Measurements from ENCODE around the gene EDIL3. TPM values are rescaled to one million over a fixed set of nuclear protein-coding genes. Genes with fewer than 3 reads are reported as not detected.

Gene EDIL3
- total and polyA plus RNA-seq, 7 donors, result 3.5 to 57.3 (median 37.1) TPM

DNA sequence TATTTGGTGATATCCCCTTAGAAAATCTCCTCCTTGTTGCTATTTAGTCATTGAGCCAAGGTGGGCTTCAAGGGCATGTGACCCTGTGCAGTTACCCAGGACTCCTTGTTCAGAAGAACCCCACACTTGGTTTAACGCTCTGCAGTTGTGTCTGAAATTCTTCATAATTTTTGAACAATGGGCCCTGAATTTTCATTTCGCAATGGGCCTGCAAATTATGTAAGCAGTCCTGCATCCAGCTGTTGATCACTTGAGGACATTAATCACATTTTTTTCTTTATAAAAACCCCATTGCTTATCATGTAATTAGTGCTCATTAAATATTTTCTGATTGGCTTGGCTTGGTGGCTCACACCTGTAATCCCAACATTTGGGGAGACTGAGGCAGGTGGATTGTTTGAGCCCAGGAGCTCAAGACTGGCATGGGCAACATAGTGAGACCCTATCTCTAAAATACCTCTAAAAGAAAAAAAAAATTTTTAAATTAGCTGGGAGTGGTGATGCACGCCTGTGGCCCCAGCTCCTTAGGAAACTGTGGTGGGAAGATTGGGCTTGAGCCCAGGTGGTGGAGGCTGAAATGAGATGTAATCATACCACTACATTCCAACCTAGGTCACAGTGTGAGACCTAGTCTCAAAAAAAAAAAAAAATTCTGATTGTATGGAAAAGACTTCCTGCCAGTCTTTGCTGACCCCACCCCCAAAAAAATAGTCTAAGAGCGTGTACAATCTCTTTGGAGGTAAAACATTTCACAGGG, 469.8 kb downstream of the EDIL3 start:
- no peak for TF ChIP-seq EP300 (IDR thresholded peaks at IDR 0.05)
- TF ChIP-seq POLR2A (IDR thresholded peaks at IDR 0.05), result no peak
- TF ChIP-seq, protein P1, sequence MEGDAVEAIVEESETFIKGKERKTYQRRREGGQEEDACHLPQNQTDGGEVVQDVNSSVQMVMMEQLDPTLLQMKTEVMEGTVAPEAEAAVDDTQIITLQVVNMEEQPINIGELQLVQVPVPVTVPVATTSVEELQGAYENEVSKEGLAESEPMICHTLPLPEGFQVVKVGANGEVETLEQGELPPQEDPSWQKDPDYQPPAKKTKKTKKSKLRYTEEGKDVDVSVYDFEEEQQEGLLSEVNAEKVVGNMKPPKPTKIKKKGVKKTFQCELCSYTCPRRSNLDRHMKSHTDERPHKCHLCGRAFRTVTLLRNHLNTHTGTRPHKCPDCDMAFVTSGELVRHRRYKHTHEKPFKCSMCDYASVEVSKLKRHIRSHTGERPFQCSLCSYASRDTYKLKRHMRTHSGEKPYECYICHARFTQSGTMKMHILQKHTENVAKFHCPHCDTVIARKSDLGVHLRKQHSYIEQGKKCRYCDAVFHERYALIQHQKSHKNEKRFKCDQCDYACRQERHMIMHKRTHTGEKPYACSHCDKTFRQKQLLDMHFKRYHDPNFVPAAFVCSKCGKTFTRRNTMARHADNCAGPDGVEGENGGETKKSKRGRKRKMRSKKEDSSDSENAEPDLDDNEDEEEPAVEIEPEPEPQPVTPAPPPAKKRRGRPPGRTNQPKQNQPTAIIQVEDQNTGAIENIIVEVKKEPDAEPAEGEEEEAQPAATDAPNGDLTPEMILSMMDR (IDR thresholded peaks at IDR 0.05), result no peak
- TF ChIP-seq POLR2AphosphoS5 (IDR thresholded peaks at IDR 0.05), result no peak
- H3K4me1 ChIP-seq, result no peaks in the 10 kb centered on the region
- no peaks in the 10 kb centered on the region for H3K36me3 ChIP-seq
- no peak overlapping the region for H3K27ac ChIP-seq
- no peak for DNase-seq
- 91 to 92% methylated on average over 4 of the region's 4 CpGs for WGBS, 2 donors
- no peaks in the 10 kb centered on the region for H3K9me3 ChIP-seq
- intact Hi-C loops (cut with DNase I), result no loop called here
- H3K4me3 ChIP-seq, result no peak overlapping the region
- no peaks in the 10 kb centered on the region for H3K27me3 ChIP-seq

- intact Hi-C loops (cut with DNase I), result no loop called here
- H3K36me3 ChIP-seq, result no peaks in the 10 kb centered on the region
- H3K27ac ChIP-seq, result no peak overlapping the region
- no peak for DNase-seq
- no peaks in the 10 kb centered on the region for H3K27me3 ChIP-seq
- TF ChIP-seq POLR2AphosphoS5 (IDR thresholded peaks at IDR 0.05) (no peak), EP300 (IDR thresholded peaks at IDR 0.05) (no peak), POLR2A (IDR thresholded peaks at IDR 0.05) (no peak)
- TF ChIP-seq, protein P1 (IDR thresholded peaks at IDR 0.05), result no peak
- WGBS, 2 donors, result 42 to 80% methylated on average over 4 of the region's 4 CpGs
- no peaks in the 10 kb centered on the region for H3K4me1 ChIP-seq
- no peak overlapping the region for H3K4me3 ChIP-seq
- no peaks in the 10 kb centered on the region for H3K9me3 ChIP-seq
Measured at GRCh38 chr5:83914199-83914598, 470.5 kb downstream of the EDIL3 start.

GRCh38 chr5:83913593-83913992, 471.1 kb downstream of the EDIL3 start:
- Histone ChIP-seq H3K27me3 (no peaks in the 10 kb centered on the region), H3K4me1 (no peaks in the 10 kb centered on the region), H3K36me3 (no peaks in the 10 kb centered on the region), H3K9me3 (no peaks in the 10 kb centered on the region), H3K4me3 (no peak overlapping the region), H3K27ac (no peak overlapping the region)
- TF ChIP-seq, protein P1 (IDR thresholded peaks at IDR 0.05), result no peak
- TF ChIP-seq POLR2A (IDR thresholded peaks at IDR 0.05), result no peak
- 80 to 88% methylated on average over 1 of the region's 1 CpG for WGBS, 2 donors
- DNase-seq, result no peak
- intact Hi-C loops (cut with DNase I), result no loop called here

GRCh38 chr5:83911367-83911919, 473.2 kb downstream of the EDIL3 start:
- Histone ChIP-seq H3K27me3 (no peaks in the 10 kb centered on the region), H3K36me3 (no peaks in the 10 kb centered on the region), H3K4me1 (no peaks in the 10 kb centered on the region), H3K9me3 (no peaks in the 10 kb centered on the region), H3K27ac (no peak overlapping the region), H3K4me3 (no peak overlapping the region)
- 72 to 79% methylated on average over 2 of the region's 2 CpGs for WGBS, 2 donors
- no peak for DNase-seq
- TF ChIP-seq POLR2A (IDR thresholded peaks at IDR 0.05) (no peak), POLR2AphosphoS5 (IDR thresholded peaks at IDR 0.05) (no peak)
- intact Hi-C loops (cut with DNase I), result no loop called here

DNA sequence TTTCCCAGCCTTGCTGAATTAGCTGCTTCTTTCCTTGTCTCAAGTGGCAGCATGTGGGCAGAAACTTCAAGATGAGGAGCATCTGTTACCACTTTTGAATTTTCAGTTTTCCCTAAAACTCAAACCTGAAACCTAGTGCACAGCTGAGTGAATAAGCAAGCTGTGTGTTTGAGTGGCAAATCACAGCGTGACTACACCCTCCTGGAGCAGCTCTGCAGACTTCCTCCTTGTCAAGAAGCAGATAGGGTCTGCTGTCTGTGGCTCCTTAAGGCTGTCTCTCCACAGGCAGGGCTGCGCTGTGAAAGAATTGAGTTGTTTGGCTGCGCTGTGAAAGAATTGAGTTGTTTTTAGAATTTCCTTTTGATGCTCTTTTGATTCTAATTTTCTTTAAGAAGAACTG, 484.4 kb downstream of the EDIL3 start:
- DNase-seq, result no peak
- Histone ChIP-seq H3K4me1 (peaks cover 0 to 12% (median 3%) of the 10 kb centered on the region in 4 donors), H3K4me3 (no peak overlapping the region), H3K36me3 (no peaks in the 10 kb centered on the region), H3K27me3 (no peaks in the 10 kb centered on the region), H3K27ac (no peak overlapping the region), H3K9me3 (no peaks in the 10 kb centered on the region)
- intact Hi-C loops (cut with DNase I), result no loop called here
- WGBS, 2 donors, result 73 to 75% methylated on average over 3 of the region's 3 CpGs
- TF ChIP-seq, protein P1 (IDR thresholded peaks at IDR 0.05), result no peak
- no peak for TF ChIP-seq EP300 (IDR thresholded peaks at IDR 0.05)
- no peak for TF ChIP-seq POLR2A (IDR thresholded peaks at IDR 0.05)

Measured in sigmoid colon (tissue), 7 donors.